ENCODE data around the gene APOBEC3G.

DNA sequence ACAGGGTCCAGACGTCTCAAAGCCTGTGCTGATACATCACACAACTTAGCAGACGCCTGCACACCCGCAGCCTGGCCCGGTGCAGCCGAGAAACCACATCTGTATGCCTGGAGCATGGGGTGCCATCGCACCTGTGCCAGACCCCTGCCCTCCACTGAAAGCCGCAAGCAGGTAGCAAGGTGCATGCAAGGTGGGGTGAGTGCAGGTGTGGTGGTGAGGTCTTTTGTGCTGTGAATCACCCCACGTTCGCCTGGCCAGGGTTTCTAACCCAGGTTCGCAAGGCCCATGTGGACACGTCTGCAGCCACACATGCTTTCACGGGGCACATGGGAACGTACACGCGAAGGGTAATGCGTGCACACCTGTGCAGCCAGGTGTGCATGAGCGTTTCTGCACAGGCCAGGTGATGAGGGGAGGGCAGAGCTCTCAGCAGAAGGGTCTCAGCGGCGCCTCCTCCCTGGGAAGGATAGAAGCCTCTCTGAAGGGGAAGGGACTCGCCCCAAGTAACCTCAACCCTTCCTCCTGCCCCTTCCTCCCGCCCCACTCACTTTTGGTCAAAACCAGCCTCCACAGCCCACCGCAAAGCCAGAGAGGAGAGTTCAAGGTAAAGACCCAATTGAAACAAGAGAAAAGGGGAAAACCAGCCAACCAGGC lies 55.9 kb downstream of the APOBEC3G start:
- TF ChIP-seq, protein P1, sequence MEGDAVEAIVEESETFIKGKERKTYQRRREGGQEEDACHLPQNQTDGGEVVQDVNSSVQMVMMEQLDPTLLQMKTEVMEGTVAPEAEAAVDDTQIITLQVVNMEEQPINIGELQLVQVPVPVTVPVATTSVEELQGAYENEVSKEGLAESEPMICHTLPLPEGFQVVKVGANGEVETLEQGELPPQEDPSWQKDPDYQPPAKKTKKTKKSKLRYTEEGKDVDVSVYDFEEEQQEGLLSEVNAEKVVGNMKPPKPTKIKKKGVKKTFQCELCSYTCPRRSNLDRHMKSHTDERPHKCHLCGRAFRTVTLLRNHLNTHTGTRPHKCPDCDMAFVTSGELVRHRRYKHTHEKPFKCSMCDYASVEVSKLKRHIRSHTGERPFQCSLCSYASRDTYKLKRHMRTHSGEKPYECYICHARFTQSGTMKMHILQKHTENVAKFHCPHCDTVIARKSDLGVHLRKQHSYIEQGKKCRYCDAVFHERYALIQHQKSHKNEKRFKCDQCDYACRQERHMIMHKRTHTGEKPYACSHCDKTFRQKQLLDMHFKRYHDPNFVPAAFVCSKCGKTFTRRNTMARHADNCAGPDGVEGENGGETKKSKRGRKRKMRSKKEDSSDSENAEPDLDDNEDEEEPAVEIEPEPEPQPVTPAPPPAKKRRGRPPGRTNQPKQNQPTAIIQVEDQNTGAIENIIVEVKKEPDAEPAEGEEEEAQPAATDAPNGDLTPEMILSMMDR (IDR thresholded peaks at IDR 0.05; ENCODE audit: low read depth, low read length): no peak
- TF ChIP-seq POLR2A (IDR thresholded peaks at IDR 0.05; ENCODE audit: extremely low read depth, insufficient read length): no peak
- TF ChIP-seq, protein P2, sequence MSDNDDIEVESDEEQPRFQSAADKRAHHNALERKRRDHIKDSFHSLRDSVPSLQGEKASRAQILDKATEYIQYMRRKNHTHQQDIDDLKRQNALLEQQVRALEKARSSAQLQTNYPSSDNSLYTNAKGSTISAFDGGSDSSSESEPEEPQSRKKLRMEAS (IDR thresholded peaks at IDR 0.05; ENCODE audit: low read depth, low read length): no peak

Data from NB4 (cell line).